Lung (tissue), 12 donors: ENCODE results near the gene ATP8B1. TPM values are rescaled to one million over a fixed set of nuclear protein-coding genes. Genes with fewer than 3 reads are reported as not detected.
"Not testable (repeated sequence)": the region's sequence is repeated elsewhere in the genome, so short reads cannot be mapped to it uniquely, and the experiment has no call there.

Source experiments
- ATAC-seq: fragments of 200-7000 bp; cut with Tn5 transposase; one replicate; pipeline ENCODE4 v1.9.1; 2020; ENCODE audit warnings: moderate number of reproducible peaks; ENCODE audit not compliant: insufficient read depth, low FRiP score
- DNase-seq, 3 donors: peaks; one replicate each; pipeline ENCODE4 v3.0.0-alpha.2; 2013 to 2017
- H3K27ac ChIP-seq, 2 donors: one replicate each; pipeline ENCODE4 v1.5.1; 2013; ENCODE audit warnings: mild to moderate bottlenecking in 2 of 2, moderate library complexity in 2 of 2, control low read depth in 1 of 2, inconsistent platforms in 1 of 2, low read depth in 1 of 2, low read length in 1 of 2
- H3K27me3 ChIP-seq, 3 donors: one replicate each; pipeline ENCODE4 v1.5.1; 2013; ENCODE audit warnings: low read length in 2 of 3; ENCODE audit not compliant: control insufficient read depth in 3 of 3, insufficient read depth in 3 of 3
- H3K36me3 ChIP-seq, 4 donors: one replicate each; pipeline ENCODE4 v1.5.1; 2013; ENCODE audit warnings: low read length in 4 of 4, mild to moderate bottlenecking in 1 of 4, moderate library complexity in 1 of 4; ENCODE audit not compliant: control insufficient read depth in 4 of 4, insufficient read depth in 4 of 4
- H3K4me1 ChIP-seq, 5 donors: one replicate each; pipeline ENCODE4 v1.5.1; 2013; ENCODE audit warnings: low read length in 5 of 5, mild to moderate bottlenecking in 2 of 5, moderate library complexity in 1 of 5; ENCODE audit not compliant: control insufficient read depth in 5 of 5, insufficient read depth in 5 of 5
- H3K4me3 ChIP-seq: one replicate; pipeline ENCODE4 v1.5.1; 2013; ENCODE audit warnings: mild to moderate bottlenecking, control low read depth, moderate library complexity
- H3K9ac ChIP-seq, 2 donors: one replicate each; pipeline ENCODE4 v1.5.1; 2013; ENCODE audit warnings: low read length in 2 of 2, control low read depth in 1 of 2; ENCODE audit not compliant: insufficient read depth in 1 of 2
- H3K9me3 ChIP-seq, 4 donors: one replicate each; pipeline ENCODE4 v1.5.1; 2013; ENCODE audit warnings: low read length in 3 of 4, mild to moderate bottlenecking in 1 of 4, moderate library complexity in 1 of 4; ENCODE audit not compliant: control insufficient read depth in 4 of 4, insufficient read depth in 3 of 4
- CTCF ChIP-seq: IDR thresholded peaks from 2 replicates; pipeline ENCODE4 v1.5.1; 2012; ENCODE audit warnings: mild to moderate bottlenecking; ENCODE audit errors: control extremely low read depth, extremely low read depth
- WGBS, 2 donors: extraction: QIAGEN DNeasy Blood & Tissue Kit; methylation state at CpG; one replicate each; pipeline ENCODE4 v1.1.7; 2013; 5-methylcytosine and 5-hydroxymethylcytosine counted together
- polyA plus RNA-seq, 2 donors: library from polyadenylated mRNA; stranded (reverse); fragments of 200-250 nt; gene quantifications; one replicate each; pipeline ENCODE4 v1.2.1, GENCODE V29; 2013
- total RNA-seq, 2 donors: library from RNA; depleted of rRNA in 1 of 2; stranded (reverse); fragments of >200 nt in 1 of 2; gene quantifications; one replicate each; pipeline ENCODE4 v1.2.1, GENCODE V29; 2014 to 2021
- donor health status: control.
- donor health status: control.
- donor health status: Bipolar disorder and iron deficiency.
- donor health status: healthy.
- donor health status: DM: yes; HTN: yes; CAD: no.

The ATP8B1 gene
- total and polyA plus RNA-seq, 4 donors: 7.3 to 42.0 (median 18.2) TPM

GRCh38 chr18:57649556-57650500, 153.3 kb downstream of the ATP8B1 start:
- 52 to 70% methylated on average over 11 of the region's 11 CpGs for WGBS, 2 donors
- Histone ChIP-seq H3K4me3 (no peak overlapping the region), H3K9ac (no peak overlapping the region), H3K9me3 (peaks cover 0 to 1% (median 0%) of the 10 kb centered on the region in 4 donors), H3K36me3 (peaks cover 0 to 20% (median 1%) of the 10 kb centered on the region in 4 donors), H3K27me3 (no peaks in the 10 kb centered on the region), H3K27ac (peak overlapping the region in 1 of 2 donors; percentile 47), H3K4me1 (peaks cover 0 to 6% (median 0%) of the 10 kb centered on the region in 5 donors)
- ATAC-seq (no peak), DNase-seq (no peak)
- no peak for TF ChIP-seq CTCF

- no peak overlapping the region for H3K4me3 ChIP-seq
- no peaks in the 10 kb centered on the region for H3K27me3 ChIP-seq
- no peak for TF ChIP-seq CTCF
- no peak overlapping the region for H3K9ac ChIP-seq
- no peaks in the 10 kb centered on the region for H3K9me3 ChIP-seq
- 94 to 95% methylated on average over 32 of the region's 32 CpGs for WGBS, 2 donors
- no peak overlapping the region for H3K27ac ChIP-seq
- no peak for DNase-seq
- peaks cover 0 to 19% (median 0%) of the 10 kb centered on the region in 4 donors for H3K36me3 ChIP-seq
- ATAC-seq: no peak
- H3K4me1 ChIP-seq: peaks cover 0 to 6% (median 0%) of the 10 kb centered on the region in 5 donors
Observed at GRCh38 chr18:57648414-57648813, 154.7 kb downstream of the ATP8B1 start.

- H3K27ac ChIP-seq: no peak overlapping the region
- H3K4me1 ChIP-seq: peaks cover 0 to 1% (median 0%) of the 10 kb centered on the region in 5 donors
- no peak overlapping the region for H3K4me3 ChIP-seq
- H3K27me3 ChIP-seq: no peaks in the 10 kb centered on the region
- DNase-seq (peak in 2 of 3 donors; percentile 29 to 58), ATAC-seq (no peak)
- H3K36me3 ChIP-seq: peaks cover 0 to 13% (median 2%) of the 10 kb centered on the region in 4 donors
- H3K9me3 ChIP-seq: peaks cover 0 to 6% (median 0%) of the 10 kb centered on the region in 4 donors
- TF ChIP-seq CTCF: no peak
- H3K9ac ChIP-seq: no peak overlapping the region
Observed at GRCh38 chr18:57644540-57644939, 158.6 kb downstream of the ATP8B1 start.

DNA sequence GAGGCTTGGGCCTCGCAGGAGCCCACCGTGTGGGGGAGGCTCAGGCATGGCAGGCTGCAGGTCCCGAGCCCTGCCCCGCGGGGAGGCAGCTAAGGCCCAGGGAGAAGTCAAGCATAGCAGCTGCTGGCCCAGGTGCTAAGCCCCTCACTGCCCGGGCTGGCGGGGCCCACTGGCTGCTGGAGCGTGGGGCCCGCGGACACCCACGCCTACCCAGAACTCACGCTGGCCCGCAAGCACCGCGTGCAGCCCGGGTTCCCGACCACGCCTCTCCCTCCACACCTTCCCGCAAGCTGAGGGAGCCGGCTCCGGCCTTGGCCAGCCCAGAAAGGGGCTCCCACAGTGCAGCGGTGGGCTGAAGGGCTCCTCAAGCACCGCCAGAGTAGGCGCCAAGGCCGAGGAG, 159.4 kb downstream of the ATP8B1 start:
- H3K27me3 ChIP-seq, ATAC-seq, H3K4me3 ChIP-seq, H3K27ac ChIP-seq, H3K9ac ChIP-seq, DNase-seq, H3K9me3 ChIP-seq, H3K4me1 ChIP-seq: not testable (repeated sequence)
- peaks cover 0 to 11% (median 2%) of the 10 kb centered on the region in 4 donors for H3K36me3 ChIP-seq
- WGBS, 2 donors: 97 to 98% methylated on average over 25 of the region's 25 CpGs

DNA sequence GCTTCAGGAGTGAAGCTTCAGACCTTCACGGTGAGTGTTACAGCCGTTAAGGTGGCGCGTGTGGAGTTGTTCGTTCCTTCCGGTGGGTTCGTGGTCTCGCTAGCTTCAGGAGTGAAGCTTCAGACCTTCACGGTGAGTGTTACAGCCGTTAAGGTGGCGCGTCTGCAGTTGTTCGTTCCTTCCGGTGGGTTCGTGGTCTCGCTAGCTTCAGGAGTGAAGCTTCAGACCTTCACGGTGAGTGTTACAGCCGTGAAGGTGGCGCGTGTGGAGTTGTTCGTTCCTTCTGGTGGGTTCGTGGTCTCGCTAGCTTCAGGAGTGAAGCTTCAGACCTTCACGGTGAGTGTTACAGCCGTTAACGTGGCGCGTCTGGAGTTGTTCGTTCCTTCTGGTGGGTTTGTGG, 160.7 kb downstream of the ATP8B1 start:
- not testable (repeated sequence) for H3K9ac ChIP-seq, H3K9me3 ChIP-seq, ATAC-seq, H3K4me1 ChIP-seq, H3K27ac ChIP-seq, DNase-seq, H3K27me3 ChIP-seq, H3K36me3 ChIP-seq, H3K4me3 ChIP-seq
- WGBS, 2 donors: 97 to 98% methylated on average over 20 to 22 of the region's 29 CpGs
